RWPE1 (cell line): Measurements from ENCODE around the gene MAMSTR.

ENCODE experiments used
- CTCF ChIA-PET: fragments of 350-600 bp; sonication (Branson Sonifier 250); formaldehyde crosslinking; extraction: SDS; loops from one replicate; lab custom pipeline; 2021; lab: Yijun Ruan, JAX
- POLR2A ChIA-PET: fragments of 400-600 bp; formaldehyde crosslinking; extraction: SDS; loops from one replicate; lab custom pipeline; 2020; ENCODE audit warnings: antibody characterized with exemption; ENCODE audit not compliant: low non-redundant PET; lab: Yijun Ruan, JAX
- DNase-seq: peaks from one replicate; pipeline ENCODE4 v3.0.0; 2012; ENCODE audit warnings: low spot score
- H3K27ac ChIP-seq: fragments of 450-650 bp; 2 replicates; pipeline ENCODE4 v1.5.1; 2017
- TF ChIP-seq, protein P1 (sequence below): fragments of 450-650 bp; conservative IDR thresholded peaks from 2 replicates; pipeline ENCODE4 v1.5.1; 2017; ENCODE audit warnings: low read depth, mild to moderate bottlenecking

The MAMSTR gene

GRCh38 chr19:48746110-48746509, 26.6 kb upstream of the MAMSTR start:
- no peak for DNase-seq
- H3K27ac ChIP-seq, result peak overlapping the region; percentile 43; the same call in 1 of the 2 replicates
- TF ChIP-seq, protein P1, sequence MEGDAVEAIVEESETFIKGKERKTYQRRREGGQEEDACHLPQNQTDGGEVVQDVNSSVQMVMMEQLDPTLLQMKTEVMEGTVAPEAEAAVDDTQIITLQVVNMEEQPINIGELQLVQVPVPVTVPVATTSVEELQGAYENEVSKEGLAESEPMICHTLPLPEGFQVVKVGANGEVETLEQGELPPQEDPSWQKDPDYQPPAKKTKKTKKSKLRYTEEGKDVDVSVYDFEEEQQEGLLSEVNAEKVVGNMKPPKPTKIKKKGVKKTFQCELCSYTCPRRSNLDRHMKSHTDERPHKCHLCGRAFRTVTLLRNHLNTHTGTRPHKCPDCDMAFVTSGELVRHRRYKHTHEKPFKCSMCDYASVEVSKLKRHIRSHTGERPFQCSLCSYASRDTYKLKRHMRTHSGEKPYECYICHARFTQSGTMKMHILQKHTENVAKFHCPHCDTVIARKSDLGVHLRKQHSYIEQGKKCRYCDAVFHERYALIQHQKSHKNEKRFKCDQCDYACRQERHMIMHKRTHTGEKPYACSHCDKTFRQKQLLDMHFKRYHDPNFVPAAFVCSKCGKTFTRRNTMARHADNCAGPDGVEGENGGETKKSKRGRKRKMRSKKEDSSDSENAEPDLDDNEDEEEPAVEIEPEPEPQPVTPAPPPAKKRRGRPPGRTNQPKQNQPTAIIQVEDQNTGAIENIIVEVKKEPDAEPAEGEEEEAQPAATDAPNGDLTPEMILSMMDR, result no peak
- POLR2A ChIA-PET, result no interaction called here
- CTCF ChIA-PET, result no interaction called here

DNA sequence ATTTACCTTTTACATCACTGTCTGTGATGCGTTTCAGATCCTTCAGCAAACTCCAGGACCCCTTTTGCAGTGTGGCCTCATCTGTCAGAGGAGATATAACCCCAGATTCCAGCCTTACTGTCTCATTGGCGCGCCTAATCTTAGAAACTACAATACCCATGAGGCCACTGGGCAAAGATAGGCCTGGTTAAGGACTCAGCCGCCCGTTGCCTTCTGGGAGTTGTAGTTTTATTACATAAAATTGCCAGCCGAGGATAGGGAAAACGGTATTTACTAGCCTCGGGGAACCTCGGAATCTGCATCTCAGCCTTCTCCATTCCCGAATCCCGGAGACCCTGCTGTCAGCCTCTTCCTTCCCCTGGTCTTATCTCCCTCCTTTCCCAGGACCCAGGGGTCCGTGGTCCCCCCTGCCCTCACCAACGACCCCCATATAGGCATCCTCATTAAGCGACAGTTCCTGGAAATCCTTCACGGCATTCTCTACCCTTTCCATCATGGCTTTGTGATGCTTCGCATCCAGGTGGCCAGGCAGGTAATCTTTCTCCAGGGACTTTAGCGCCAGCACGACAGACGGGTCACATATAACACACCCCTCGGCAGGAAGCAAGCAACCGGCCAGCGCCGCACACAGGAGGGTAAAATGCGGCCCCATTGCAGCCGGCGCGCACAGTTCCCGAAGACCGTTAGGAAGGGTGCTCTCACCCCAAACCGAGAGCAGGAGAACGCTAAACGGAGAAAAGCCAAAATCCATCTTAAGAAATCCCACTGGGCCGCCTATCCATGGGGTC, 25.9 kb upstream of the MAMSTR start:
- TF ChIP-seq, protein P1, result no peak
- H3K27ac ChIP-seq, result no peak overlapping the region
- POLR2A ChIA-PET, result no interaction called here
- DNase-seq, result peak; percentile 69
- CTCF ChIA-PET, result no interaction called here

- TF ChIP-seq, protein P1, result no peak
- H3K27ac ChIP-seq, result peak overlapping the region; percentile 80
- CTCF ChIA-PET, result no interaction called here
Measured at GRCh38 chr19:48742096-48742495, 22.6 kb upstream of the MAMSTR start.

DNA sequence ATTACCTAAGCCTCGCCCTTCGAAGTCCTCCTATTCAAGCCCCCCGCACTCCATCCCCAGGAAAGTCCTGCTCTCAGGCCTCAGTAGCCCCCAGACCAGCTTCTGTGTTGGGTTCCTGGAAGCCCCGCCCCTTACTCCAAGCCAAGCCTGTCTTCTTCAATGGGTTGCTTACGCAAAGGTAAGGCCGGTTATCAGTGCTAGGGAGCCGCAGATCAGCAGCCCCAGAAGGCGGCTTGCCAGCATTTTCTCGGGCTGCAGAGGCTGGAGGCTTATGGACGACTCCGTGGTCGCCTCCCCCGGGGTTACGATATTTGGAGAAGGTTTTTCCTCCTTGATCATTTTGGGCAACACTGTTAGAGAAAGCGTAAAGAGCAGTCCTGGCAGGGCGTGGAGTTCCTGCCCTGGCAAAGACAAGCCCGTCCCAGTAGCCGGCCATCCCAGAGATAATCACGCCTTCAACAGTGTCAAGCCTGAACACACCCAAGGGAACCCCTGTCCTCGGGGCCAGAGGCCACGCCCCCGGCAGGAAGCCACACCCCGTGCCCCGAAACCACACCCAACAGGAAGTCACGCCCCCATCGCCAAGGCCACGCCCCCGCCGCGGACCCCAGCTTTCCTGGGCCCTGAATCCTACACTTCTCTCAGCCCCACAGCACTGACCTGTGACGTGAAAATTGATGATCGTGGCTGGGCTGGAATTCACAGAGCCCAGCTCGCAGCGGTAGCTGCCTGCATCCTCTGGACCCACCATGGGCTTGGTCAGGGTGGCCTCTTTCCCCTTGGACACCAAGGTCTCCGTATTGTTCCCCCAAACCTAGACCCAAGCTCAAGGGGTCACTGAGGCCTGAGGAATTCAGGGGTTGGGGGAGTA, 21.8 kb upstream of the MAMSTR start:
- ChIA-PET POLR2A (no interaction called here), CTCF (interaction anchor here (0.5 to 0.7 kb wide), 2 partner anchors 95 to 458 kb away, joined by 3 to 5 read pairs; partner anchors contain the start of gene HSD17B14)
- TF ChIP-seq, protein P1, result no peak
- H3K27ac ChIP-seq, result peak overlapping the region; percentile 80
- DNase-seq, result peak; percentile 84

More at GRCh38 chr19:48742096-48742495, 22.6 kb upstream of the MAMSTR start:
- DNase-seq, result no peak
- POLR2A ChIA-PET, result no interaction called here

DNA sequence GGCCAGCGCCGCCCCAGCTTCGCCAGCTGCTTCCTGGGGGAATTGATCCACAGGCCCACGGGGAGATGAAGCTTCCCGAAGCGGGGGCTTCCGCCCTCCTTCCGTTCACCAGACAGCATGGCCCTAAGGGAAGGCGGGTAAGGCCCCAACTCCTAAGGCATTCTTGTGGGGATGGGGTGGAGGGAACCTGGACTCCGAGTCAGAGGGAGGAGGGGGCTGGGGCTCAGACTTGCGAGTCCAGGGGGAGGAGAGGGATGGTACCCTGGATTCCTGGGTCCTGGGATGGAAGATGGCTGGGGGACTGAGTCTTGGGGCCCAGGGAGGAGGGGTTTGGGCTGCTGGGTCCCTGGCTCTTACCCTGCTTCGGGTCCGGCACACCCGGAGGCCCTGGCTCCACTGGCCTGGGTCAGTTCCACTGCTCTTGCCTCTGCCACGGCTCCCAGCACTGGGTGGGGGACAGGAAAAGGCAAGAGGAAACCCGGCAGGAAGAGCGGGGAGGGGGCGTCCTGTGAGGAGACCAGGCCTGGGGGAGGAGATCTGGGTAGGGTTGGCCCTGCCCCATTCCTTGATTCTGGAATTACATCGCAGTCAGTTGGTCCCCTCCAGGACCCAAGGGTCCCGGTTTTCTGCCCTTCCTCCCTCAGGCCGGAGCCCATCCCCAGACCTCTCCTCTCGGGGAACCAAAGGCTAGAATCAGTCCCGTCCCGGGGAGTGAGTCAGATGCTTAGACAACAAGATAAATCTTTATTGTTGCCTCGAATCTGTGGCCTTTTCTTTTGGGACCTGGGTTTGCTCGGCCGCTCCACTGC, 20.8 kb upstream of the MAMSTR start, which contains the start of gene RASIP1:
Gene RASIP1, minus strand, starts transcription at position 447 of the 809 bp plus-strand sequence. Its CDS starts 328 bp downstream, at position 119.
- ChIA-PET CTCF (interaction anchor here (0.5 to 1.1 kb wide), 3 partner anchors 24 to 98 kb away, joined by 3 to 8 read pairs (median 5); partner anchors contain the start of gene HSD17B14), POLR2A (no interaction called here)
- peak within 1 kb of the TSS; percentile 80 for H3K27ac ChIP-seq
- no peak for DNase-seq
- TF ChIP-seq, protein P1, result no peak
